Stimulated activated naive CD4-positive, alpha-beta T cell (primary cell): Measurements from ENCODE around the gene RNGTT.
"Not testable (repeated sequence)": the region's sequence is repeated elsewhere in the genome, so short reads cannot be mapped to it uniquely, and the experiment has no call there.

Experiments used
- DNase-seq, 6 experiments: peaks; one replicate each; lab custom pipeline; 2025; lab: John Stamatoyannopoulos, UW

RNGTT gene

GRCh38 chr6:88972504-88973423, 9.3 kb upstream of the RNGTT start:
- no peak for DNase-seq

DNA sequence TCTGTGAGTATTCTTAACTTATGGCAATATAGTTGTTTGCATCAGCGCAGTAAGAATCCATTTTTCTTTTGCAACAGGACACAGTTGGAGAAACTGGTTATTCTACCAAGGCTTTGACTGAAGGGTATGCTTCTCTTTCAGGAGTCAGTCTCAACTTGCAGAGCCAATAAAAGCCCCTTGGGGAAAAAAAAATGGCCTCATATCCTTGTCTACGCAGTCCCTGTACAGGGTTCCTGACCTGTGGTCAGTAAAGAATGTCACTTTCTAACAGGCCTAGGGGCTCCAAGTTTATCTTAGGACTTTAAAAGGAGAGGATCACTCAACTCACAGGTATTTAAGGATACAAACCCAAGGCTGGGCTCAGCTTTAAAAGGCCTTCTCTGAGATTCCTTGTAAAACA, 6.9 kb upstream of the RNGTT start:
- DNase-seq: no peak

GRCh38 chr6:88969255-88969654, 5.8 kb upstream of the RNGTT start:
- DNase-seq: not testable (repeated sequence)

DNA sequence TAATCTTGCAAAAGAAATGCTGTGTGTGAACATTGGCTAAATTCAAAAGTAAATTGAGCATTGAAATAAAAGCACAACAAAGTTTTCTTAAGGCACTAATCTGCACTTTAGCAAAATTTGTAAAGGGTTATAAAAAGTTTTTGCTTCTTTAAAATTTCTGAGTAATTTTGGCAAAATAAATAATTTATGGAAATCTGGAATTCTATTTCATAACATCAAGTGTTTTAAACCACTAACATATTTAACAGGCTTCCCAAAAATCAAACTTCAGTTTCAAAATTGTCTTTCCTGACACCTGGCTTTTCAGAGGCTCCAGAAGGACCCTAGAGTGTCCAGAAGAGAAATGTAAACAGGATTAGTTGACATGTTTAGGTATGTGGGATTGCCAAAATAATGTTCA, 4.5 kb upstream of the RNGTT start:
- DNase-seq: no peak

- no peak for DNase-seq
Observed at GRCh38 chr6:88965691-88966090, 2.3 kb upstream of the RNGTT start.

GRCh38 chr6:88964509-88964908, 1.1 kb upstream of the RNGTT start:
- DNase-seq: no peak

DNA sequence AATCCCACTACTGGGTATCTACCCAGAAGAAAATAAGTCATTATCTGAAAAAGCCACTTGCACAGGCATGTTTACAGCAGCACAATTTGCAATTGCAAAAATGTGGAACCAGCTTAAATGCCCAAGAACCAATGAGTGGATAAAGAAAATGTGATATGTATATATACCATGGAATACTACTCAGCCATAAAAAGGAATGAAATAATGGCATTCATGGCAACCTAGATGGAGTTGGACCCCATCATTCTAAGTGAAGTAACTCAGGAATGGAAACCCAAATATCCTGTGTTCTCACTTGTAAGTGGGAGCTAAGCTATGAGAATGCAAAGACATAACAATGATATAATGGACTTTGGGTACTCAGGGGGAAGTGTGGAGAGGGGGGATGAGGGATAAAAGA, 4.6 kb downstream of the RNGTT start:
- no peak for DNase-seq

DNA sequence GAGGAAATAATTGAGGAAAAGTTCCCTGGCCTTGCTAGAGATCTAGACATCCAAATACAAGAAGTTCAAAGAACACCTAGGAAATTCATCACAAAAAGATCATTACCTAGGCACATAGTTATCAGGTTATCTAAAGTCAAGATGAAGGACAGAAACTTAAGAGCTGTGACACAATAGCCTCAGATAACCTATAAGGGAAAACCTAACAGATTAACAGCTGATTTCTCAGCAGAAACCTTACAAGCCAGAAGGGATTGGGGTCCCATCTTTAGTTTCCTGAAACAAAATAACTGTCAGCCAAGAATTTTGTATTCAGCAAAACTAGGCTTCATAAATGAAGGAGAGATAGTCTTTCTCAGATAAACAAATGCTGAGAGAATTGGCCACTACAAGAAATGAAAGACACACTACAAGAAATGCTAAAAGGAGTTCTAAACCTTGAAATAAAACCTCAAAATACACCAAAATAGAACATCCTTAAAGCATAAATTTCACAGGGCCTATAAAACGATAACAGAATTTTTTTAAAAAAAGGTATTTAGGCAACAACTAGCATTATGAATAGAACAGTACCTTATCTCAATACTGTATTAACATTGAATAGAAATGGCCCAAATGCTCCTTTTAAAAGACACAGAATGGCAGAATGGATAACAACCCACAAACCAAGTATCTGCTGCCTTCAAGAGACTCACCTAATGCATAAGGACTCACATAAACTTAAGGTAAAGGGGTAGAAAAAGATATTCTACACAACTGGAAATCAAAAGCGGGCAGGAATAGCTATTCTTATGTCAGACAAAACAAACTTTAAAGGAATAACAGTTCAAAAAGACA, 9.7 kb downstream of the RNGTT start:
- DNase-seq: no peak

DNA sequence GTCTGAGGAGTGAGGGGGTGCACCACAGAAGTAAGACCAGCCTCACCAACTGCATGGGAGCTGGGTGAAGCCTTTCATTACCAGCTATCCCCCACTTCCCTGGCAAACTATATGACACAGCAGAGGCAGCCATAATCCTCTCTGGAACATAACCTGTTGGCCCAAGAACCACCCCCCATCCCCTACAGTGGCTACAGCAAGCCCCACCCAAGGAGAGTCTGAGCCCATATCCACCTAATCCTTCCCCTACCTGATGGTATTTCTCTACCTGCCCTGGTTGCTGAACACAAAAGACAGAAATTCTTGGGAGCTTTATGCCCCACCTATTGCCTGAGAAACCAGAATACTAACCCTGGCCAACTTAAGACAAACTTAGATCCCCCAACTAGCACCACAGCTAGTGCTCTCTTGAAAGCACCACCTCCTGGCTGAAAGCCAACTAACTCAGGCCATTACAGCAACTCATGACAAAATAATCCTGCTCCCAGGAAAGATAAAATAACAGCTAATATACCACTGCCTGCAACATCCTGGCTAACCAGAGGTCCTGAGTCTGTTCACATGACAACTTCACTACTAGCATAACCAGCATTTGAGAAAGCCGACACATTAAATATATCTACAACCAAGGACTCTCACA, 11.2 kb downstream of the RNGTT start:
- DNase-seq: no peak

DNA sequence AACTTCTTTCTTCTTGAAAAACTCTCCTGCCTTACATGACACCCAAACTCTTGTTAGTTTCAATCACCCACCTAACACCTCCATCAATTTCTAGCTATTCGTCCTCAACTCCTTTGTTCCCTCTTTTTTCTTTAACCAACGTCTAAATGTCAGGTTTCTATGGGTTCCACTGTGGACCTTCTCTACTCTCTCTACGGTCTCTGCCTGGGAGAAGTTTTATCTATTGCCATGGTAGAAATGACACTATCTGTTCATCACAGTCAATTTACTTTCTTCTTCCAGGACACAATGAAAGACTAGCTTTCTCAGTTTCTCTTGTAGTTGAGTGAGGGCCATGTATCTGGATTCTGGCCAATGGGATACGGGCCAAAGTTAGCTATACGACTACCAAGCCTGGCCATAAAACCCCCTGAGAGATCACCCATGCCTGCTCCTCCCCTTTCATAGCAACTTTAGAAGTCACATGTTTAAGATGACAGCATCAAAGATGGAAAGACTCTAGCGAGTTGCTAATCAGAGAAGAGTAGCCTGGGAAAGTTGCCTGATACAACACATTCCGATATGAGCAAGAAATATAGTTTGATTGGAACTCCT, 17.9 kb downstream of the RNGTT start:
- no peak for DNase-seq

GRCh38 chr6:88933521-88933920, 29.9 kb downstream of the RNGTT start:
- DNase-seq: no peak

GRCh38 chr6:88932019-88932418, 31.4 kb downstream of the RNGTT start:
- not testable (repeated sequence) for DNase-seq

GRCh38 chr6:88922775-88923548, 40.5 kb downstream of the RNGTT start:
- DNase-seq: no peak

DNA sequence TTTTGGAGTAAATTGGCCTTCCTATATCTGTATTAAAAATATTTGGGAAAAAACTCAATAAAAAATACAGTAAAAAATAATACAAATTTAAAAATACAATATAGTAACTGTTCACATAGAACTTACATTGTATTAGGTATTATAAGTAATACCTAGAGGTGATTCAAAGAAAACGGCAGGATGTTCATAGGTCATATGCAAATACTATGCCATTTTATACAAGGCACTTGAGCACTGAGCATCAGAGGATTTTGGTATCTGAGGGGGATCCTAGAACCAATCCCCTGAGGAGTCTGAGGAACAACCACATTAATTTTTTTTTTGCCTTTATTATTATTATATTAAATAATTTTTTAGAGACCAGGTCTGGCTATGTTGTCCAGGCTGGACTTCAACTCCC, 41.7 kb downstream of the RNGTT start:
- no peak for DNase-seq

DNA sequence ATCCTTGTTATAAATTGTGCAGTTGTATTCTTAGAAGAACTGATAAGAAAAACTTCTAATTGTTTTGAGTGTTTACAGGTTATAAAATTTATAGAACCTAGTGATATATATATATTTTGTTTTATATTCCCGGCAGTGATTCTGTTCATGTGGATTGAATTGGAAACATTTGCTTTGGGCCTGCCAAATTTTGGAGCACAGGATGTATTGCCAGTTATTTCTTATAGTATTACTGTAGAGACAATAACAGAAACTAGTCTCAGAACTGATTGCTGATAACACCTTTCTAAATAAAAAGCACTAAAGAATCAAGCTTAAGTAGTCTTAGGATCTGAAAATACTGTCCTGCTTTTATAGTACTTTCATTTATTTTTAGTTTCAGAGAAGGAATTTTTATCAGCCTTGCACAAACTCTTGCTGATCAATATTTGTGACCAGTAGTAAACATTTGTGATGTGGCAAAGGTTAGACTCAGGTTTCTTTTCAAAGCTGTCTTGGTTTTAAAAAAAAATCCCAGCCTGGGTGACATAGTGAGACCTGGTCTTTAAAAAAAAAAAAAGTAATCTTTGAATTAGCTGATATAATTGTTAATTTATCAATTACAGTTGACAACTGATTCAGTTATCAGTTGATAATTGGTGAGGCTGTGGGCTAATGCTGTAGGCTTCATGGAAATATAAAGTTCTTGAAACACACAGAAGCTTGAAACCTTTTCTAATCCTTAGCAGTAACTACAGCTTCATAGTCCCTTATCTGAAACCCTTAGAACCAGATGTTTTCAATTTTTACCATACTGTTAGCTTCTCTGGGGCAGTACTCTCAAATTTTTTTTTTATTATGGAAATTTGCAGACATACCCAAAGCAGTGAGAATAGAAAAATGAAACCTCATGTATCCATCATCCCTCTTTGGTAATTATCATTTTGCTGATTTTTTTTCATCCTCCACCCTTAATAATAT, 42.4 kb downstream of the RNGTT start:
- DNase-seq: no peak

DNA sequence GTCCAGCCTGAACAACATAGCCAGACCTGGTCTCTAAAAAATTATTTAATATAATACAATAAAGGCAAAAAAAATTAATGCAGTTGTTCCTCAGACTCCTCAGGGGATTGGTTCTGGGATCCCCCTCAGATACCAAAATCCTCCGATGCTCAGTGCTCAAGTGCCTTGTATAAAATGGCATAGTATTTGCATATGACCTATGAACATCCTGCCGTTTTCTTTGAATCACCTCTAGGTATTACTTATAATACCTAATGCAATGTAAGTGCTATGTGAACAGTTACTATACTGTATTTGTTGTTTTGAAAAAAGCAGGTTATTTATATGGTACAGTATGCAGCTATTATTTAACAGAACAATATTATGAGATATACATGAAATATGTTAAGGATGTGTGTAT, 43.3 kb downstream of the RNGTT start:
- DNase-seq: no peak

DNA sequence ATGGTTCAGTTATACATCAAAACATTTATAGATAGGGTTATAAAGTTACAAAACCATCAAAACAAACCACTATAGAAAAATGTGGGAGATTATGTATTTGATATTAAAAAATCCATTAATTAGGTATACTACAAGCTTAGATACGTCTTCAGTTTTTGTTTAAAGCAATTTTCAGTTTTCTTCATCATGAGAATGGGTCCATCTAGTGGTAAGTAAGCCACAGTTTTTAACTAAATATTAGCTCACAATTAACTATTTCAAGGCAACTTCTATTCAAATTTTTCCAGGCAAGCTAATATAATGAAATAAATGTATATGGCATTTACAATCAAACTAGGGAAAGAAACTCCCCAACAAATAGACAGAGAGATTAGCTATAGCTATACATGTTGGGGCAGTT, 44.4 kb downstream of the RNGTT start:
- no peak for DNase-seq

DNA sequence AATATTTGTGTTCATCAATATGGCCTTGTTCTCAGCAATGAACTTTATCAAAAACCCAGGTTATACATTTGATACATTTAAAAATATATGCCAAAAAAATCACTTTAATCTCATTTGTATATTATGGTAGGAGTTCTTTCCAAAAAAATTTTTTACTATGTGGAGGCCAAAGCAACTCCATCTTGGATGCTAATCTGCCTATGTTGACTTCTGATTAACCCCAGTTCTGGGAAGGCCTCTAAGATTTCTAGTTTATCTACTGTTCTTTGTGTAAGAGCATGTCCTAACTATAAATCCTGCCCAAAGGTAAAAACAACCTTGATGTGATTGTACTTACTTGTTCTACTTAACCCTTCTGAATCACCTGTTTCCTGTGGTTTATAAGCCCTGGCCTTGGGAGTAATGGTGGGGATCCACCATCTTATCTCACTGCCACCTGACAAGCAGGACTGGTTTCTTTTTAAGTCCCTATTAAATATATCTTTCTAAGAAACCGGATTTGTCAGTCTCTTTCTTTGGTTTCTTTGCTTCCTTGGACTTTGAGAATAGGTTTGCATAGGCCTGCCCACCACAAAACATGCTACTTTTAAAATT, 46.7 kb downstream of the RNGTT start:
- no peak for DNase-seq

DNA sequence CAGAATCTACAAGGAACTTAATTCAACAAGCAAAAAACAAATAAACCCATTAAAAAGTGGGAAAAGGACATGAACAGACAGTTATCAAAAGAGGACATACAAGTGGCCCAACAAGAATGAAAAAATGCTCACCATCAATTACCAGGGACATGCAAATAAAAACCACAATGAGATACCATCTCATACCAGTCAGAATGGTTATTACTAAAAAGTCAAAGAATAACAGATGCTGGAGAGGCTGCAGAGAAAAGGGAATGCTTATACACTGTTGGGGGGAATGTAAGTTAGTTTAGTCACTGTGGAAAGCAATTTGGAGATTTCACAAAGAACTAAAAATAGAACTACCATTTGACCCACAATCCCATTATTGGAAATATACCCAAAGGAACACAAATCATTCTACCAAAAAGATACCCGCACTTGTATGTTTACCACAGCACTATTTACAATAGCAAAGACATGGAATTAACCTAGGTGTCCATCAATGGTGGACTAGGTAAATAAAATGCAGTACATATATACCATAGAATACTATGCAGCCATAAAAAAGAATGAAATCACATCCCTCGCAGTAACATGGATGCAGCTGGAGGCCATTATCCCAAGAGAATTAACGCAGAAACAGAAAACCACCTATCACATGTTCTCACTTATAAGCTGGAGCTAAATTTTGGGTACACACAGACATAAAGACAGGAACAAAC, 48.4 kb downstream of the RNGTT start:
- DNase-seq: no peak
